COLO668 (cell line): ENCODE measurements around the gene RASL11A.
"Not testable (repeated sequence)": the region's sequence is repeated elsewhere in the genome, so short reads cannot be mapped to it uniquely, and the experiment has no call there.

ENCODE experiments used
- DNase-seq: peaks from one replicate; lab custom pipeline; 2025; ENCODE audit not compliant: unreplicated experiment; lab: John Stamatoyannopoulos, UW

Gene RASL11A

GRCh38 chr13:27270594-27271520 lies at the start of gene RASL11A:
RASL11A (plus strand) TSS chr13:27270830; CDS start chr13:27270945, 115 bp downstream.
- peak; percentile 98 for DNase-seq

DNA sequence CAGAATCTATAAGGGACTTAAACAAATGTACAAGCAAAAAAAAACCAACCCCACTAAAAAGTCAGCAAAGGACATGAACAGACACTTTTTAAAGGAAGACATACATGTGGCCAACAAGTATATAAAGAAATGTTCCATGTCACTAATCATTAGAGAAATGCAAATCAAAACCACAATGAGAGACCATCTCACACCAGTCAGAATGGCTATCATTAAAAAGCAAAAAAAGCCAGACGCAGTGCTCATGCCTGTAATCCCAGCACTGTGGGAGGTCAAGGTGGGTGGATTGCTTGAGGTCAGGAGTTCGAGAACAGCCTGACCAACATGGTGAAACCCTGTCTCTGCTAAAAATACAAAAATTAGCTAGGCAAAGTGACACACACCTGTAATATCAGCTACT lies 48.5 kb upstream of the RASL11A start:
- not testable (repeated sequence) for DNase-seq

- DNase-seq: no peak
Measured at GRCh38 chr13:27226991-27227390, 43.6 kb upstream of the RASL11A start.

DNA sequence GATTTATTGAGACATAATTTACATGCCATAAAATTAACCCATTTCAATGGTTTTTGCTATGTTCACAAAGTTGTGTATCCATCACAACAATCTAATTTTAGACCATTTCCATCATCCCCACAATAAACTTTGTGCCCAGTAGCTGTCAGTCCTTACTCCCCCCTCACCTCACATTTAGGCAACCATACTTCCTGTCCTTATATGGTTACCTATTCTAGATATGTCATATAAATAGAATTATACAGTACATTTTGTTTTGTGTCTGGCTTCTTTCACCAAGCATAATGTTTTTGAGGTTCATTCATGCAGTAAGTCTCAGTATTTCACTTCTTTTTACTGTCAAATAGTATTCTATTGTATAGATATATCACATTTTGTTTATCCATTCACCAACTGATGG lies 42.5 kb upstream of the RASL11A start:
- DNase-seq: no peak

DNA sequence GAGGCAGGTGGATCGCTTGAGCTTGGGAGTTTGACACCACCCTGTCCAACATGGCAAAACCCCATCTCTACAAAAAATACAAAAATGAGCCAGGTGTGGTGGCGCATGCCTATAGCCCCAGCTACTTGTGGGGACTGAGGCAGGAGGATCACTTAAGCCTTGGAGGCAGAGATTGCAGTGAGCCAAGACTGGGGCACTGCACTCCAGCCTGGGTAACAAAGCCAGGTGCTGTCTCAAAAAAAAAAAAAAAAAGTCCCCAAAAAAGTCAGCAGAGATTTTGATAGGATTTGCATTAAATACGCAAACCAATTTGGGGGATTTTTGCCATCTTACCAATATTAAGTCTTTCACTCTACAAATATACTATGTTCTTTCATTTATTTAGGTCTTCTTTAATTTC lies 41.0 kb upstream of the RASL11A start:
- DNase-seq: no peak

GRCh38 chr13:27233964-27234363 lies 36.7 kb upstream of the RASL11A start:
- no peak for DNase-seq

GRCh38 chr13:27236478-27236877 lies 34.2 kb upstream of the RASL11A start:
- no peak for DNase-seq

DNA sequence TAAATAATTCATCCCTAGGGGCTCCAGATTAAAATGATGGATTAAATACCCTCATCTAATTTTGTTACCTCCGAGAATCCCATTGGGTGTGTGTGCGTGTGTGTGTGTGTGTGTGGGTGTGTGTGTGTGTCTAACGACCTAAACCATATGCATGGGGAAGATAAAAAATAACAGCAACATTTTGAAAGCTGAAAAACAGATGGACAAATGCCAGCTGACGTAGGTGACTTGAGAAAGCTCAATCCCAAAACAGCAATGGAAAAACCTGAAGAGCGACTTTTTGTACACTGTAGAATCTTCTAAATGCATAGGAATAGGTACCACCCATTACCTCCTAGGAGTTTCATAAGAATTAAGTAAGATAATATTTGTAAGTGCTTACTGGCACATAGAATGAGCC lies 27.9 kb upstream of the RASL11A start:
- no peak for DNase-seq

GRCh38 chr13:27245610-27246009 lies 25.0 kb upstream of the RASL11A start:
- DNase-seq: no peak

DNA sequence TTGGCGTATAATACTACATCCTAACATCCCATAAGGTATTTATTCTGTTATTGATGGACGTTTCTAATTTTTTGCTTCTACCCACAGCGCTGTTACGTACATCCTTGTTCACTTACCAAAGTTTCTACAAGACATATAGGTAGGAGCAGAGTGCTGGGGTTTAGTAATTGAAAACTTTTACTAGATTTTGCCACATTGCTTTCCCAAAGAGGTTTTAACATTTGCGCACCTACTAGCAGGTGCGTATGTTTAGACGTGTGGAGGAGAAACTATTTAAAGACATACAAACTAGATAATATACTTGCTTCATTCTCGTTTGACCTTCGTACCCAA lies 19.8 kb upstream of the RASL11A start:
- DNase-seq: no peak

DNA sequence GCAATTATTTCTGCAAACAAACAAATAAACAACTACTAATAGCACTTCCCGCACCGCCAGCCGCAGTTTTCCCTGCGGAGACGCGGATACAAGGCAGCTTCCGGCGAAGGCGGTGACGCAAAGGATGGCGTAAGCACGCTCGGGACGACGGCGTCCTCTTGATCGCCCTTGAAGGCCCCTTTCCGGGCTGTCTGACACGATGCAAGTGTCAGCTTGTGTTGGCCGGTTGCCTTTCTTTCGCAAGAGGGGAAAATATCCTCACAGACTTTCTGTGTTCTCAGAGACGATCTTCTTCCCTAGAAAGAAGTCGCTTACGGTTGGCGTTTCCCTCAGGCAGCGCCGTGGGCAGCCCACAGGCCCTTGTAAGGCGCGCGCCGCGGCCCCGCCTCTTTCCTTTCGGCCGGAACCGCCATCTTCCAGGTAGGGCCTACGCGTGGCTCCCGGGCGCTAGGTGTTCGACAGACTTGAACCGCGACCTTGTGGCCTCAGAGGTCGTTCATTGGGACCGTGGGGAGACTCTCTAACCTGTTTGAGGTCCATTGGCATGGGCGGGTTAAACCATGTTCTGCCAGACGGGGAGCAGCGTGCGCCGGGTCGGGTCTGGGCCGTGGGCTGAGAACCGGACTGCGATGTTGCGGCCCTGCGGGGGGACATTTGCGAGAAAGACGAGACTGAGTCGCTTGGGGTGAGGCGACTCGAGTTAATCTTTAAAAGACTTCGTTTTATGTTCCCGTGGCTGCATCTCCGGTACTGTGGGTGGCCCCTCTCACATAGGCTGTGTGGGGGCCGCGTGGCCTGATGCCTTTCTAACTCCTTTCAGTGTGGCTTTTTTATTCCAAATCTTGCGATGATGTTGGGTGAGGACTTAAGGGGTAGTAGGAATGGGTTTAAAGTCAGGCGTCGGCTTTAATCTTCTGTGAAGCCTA lies 19.2 kb upstream of the RASL11A start, which contains the start of gene RPL21:
TSS of gene RPL21 (plus strand) at position 393 of the 926 bp plus-strand sequence. CDS start 2,219 bp downstream, outside the sequence.
- DNase-seq: peak; percentile 100

GRCh38 chr13:27252467-27252866 lies 18.2 kb upstream of the RASL11A start:
- DNase-seq: no peak

- no peak for DNase-seq
Measured at GRCh38 chr13:27257233-27257568, 13.4 kb upstream of the RASL11A start.

DNA sequence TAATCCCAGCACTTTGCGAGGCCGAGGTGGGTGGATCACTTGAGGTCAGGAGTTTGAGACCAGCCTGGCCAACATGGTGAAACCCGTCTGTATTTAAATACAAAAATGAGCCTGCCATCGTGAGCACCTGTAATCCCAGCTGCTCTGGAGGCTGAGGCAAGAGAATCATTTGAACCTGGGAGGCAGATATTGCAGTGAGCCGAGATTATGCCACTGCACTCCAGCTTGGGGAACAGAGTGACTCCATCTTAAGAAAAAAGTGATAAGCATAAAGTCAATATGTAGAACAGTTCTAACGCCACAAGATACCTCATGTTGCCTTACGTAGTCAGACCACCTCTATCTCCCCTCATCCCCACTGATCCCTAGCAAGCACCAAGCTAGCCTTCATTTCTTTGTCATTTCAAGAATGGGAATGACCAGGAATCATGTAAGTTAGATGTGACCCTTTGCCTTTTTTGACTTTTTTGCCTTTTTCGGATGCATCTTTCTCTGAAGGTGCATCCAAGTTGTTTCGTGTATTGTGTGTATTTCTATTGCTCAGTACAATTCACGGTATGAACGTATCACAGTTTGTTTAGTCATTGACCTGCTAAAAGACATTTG lies 12.9 kb upstream of the RASL11A start:
- no peak for DNase-seq

DNA sequence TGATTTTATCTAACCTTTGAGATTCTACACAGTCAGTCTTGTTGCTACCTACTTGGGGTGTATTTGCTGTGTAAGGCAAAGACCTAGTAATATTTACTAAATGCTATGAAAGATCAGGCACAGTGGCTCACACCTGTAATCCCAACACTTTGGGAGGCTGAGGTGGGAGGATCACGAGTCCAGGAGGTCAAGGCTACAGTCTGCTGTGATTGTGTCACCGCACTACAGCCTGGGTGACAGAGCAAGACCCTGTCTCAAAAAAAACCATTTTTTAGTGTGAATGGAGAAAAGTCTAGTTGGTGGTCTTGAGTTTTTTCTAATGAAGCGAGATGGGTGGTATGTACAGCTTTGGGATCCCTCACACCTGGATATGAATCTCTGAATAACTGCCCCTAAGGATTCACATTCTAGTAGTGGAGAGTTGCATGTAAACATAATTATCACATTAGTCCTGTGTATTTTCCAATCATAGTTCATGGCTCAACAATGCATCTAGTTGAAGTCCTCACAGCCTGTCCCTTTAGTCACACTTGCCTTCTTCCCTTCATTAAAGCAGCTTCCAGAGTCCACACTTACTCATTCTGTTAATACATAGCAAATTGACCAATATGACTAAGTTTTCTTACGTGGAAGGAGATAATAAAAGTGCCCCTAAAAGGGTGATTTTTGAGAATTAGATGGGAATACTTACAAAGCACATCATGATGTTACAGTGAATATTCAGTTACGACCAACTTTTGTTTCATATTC lies 11.8 kb upstream of the RASL11A start:
- DNase-seq: no peak

DNA sequence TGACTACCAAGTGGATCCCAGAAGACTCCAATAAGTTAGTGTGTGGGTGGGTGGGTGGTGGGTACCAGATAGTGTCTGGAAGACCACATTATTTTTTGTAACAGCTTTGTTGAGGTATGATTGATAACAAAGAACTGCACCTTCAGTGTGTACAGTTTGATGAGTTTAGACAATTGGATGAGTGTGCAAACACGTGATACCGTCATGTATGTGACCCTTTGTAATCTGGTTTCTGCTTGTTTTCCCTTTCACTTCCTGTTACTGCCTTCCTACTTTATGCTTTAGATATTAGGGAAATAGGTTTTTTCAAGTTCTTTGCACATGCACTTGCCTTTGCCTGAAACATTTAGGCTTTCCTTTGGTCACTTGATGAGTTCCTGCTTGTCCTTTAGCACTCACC lies 10.8 kb upstream of the RASL11A start:
- DNase-seq: no peak

DNA sequence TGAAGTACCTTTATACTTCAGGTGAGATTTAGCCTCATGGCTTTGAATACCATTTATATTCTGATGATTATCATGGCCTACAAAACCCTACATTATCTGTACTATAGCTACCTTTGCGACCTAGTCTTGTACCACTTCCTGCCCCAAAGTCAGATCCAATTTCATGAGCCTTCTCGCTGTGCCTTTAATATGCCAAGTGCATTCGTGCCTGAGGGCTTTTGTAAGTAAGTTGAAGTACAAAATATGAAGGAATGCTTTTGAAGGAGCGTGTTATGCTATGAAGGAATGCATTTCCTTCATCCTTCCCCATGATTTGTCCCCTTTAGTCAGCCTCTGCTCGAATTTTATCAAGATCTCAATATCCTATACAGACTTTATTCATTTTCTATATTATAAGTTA lies 9.2 kb upstream of the RASL11A start:
- DNase-seq: no peak

DNA sequence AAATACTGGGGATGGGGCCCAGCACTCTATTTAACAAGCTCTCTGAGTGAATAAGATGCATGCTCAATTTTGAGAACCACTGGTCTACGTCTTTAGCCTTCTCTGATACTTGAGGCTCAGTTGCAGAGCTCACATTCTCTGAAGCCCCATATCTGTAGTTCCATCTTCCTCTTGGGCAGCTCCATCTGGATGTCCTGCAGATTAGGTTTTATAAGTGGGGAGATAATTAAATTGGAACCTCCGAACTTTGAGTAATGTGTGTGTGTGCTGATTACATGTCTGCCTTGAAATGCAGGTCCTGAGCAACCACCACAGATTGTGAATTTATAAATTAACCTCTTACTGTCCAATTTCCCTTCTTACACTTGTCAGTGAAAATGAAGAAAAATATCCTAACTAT lies 7.2 kb upstream of the RASL11A start:
- no peak for DNase-seq

- DNase-seq: peak; percentile 92
Measured at GRCh38 chr13:27264181-27264580, 6.4 kb upstream of the RASL11A start.

GRCh38 chr13:27264648-27265047 lies 6.0 kb upstream of the RASL11A start:
- no peak for DNase-seq

DNA sequence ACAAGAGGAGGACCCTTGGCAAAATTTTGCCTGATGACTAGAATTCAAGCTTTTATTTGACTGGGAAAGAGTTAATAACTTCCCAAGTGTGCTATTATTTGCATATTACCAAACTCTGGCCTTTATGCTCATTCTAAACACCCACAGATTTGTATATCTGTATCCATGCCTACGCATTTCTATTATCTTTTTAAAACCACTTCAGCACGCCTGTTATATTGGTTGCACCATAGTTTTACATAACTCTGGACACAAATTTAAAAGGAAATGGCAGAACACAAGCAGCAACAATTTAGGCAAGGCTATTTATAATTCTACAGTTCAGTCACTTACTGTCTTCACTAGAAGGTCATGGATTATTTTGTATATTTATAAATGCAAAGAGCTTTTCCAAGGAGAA lies 3.7 kb upstream of the RASL11A start:
- no peak for DNase-seq
